ENCODE results near the gene TAPT1. TPM values are rescaled to one million over a fixed set of nuclear protein-coding genes. Genes with fewer than 3 reads are reported as not detected.

Gene TAPT1
- total and polyA plus RNA-seq, 8 donors = 7.3 to 27.7 (median 19.2) TPM

DNA sequence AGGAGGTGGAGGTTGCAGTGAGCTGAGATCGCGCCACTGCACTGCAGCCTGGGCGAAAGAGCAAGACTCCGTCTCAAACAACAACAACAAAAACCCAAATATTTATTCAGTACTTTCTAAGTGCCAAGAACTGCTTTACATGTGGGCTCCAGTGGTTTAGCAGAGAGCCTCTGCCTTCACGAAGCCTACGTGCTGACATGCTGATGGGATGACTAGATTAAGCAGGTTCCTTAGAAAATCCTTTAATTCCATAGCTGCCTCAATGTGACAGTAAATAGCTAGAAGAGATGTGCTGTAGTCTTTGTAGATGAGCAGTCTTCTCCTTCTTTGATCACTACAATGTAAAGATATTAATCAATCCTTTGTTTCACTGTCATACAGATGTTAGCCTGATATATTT is 49.6 kb downstream of the TAPT1 start:
- Histone ChIP-seq H3K4me1 (no peaks in the 10 kb centered on the region), H3K4me3 (no peak overlapping the region), H3K36me3 (peaks cover 0 to 9% (median 0%) of the 10 kb centered on the region in 3 donors), H3K27ac (no peak overlapping the region), H3K27me3 (no peaks in the 10 kb centered on the region), H3K9me3 (no peaks in the 10 kb centered on the region)
- ATAC-seq (no peak), DNase-seq (no peak), FAIRE-seq (no peak)
- intact Hi-C loops (cut with DNase I) = no loop called here
- WGBS, 2 donors = 96 to 97% methylated on average over 6 of the region's 6 CpGs
- no peak for TF ChIP-seq CTCF (IDR thresholded peaks at IDR 0.05)

- Histone ChIP-seq H3K36me3 (peaks cover 0 to 10% (median 0%) of the 10 kb centered on the region in 3 donors), H3K27ac (no peak overlapping the region), H3K9me3 (no peaks in the 10 kb centered on the region), H3K4me1 (no peaks in the 10 kb centered on the region), H3K4me3 (no peak overlapping the region), H3K27me3 (no peaks in the 10 kb centered on the region)
- no peak for DNase-seq
- TF ChIP-seq CTCF (IDR thresholded peaks at IDR 0.05) = no peak
- 57% methylated on average over 7 of the region's 7 CpGs for WGBS, 2 donors
- intact Hi-C loops (cut with DNase I) = no loop called here
- no peak for FAIRE-seq
- no peak for ATAC-seq
Observed at GRCh38 chr4:16171831-16172230, 54.4 kb downstream of the TAPT1 start.

DNA sequence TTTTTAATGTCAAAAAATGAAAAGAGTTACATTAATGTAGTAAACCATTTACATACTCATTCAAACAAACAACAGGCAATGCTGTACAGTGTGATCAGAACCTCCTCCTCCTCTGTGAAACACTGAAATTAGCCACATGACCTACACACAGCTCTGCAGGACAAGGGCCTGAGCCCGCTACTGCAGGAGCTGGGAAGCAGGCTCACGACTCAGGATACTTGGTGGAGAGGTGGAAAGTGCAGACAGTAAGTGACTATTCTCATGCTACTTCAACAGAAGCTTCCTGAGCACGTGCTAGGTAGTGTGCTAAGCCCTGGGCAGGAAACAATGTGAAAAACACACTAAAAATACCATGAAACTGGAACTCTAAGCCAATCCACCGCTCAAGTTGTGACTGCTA is 56.8 kb downstream of the TAPT1 start:
- no peaks in the 10 kb centered on the region for H3K9me3 ChIP-seq
- no peaks in the 10 kb centered on the region for H3K27me3 ChIP-seq
- no peaks in the 10 kb centered on the region for H3K4me1 ChIP-seq
- no peak for TF ChIP-seq CTCF (IDR thresholded peaks at IDR 0.05)
- intact Hi-C loops (cut with DNase I) = no loop called here
- FAIRE-seq = no peak
- no peak for DNase-seq
- no peak overlapping the region for H3K4me3 ChIP-seq
- no peak overlapping the region for H3K27ac ChIP-seq
- 86 to 91% methylated on average over 4 of the region's 4 CpGs for WGBS, 2 donors
- peaks cover 0 to 28% (median 0%) of the 10 kb centered on the region in 3 donors for H3K36me3 ChIP-seq
- ATAC-seq = no peak

DNA sequence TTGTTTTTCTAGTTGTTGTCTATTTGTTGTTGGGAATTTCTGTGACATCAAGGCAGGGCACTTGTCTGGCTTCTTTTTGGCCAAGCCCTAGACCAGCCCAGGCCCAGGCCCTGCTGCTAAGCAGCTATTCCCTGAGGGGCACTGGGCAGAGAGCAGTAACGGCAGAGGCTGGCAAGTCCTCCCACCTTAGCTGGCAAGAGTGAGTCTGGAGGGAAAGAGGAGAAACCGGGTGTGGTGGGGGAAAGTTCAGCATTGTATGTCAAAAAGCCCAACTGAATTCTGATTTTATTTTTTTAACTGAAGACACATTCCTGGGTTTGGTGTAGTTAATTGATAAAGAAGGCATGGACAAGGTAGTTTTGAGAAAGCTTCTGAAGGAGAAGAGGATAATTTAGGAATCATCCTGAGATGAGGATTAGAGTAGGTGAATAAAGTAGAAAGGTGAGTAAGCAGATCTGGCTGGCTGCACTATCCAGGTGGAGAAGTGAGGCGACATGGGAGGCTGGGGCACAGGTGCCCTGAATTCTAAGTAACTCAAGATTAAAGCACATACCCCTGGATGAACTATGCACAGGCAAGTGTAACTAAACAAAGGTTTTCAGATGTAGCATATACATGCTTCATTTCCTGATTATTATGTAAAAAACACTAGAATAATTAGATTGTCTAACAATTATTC is 57.4 kb downstream of the TAPT1 start:
- Histone ChIP-seq H3K4me1 (no peaks in the 10 kb centered on the region), H3K27me3 (no peaks in the 10 kb centered on the region), H3K9me3 (no peaks in the 10 kb centered on the region), H3K27ac (no peak overlapping the region), H3K4me3 (no peak overlapping the region), H3K36me3 (peaks cover 0 to 34% (median 0%) of the 10 kb centered on the region in 3 donors)
- ATAC-seq (no peak), DNase-seq (no peak), FAIRE-seq (no peak)
- WGBS, 2 donors = 61 to 82% methylated on average over 3 of the region's 3 CpGs
- no peak for TF ChIP-seq CTCF (IDR thresholded peaks at IDR 0.05)
- intact Hi-C loops (cut with DNase I) = no loop called here

- WGBS, 2 donors = 97% methylated on average over 8 of the region's 8 CpGs
- Histone ChIP-seq H3K4me3 (no peak overlapping the region), H3K27ac (no peak overlapping the region), H3K4me1 (no peaks in the 10 kb centered on the region), H3K27me3 (no peaks in the 10 kb centered on the region), H3K36me3 (peaks cover 0 to 40% (median 3%) of the 10 kb centered on the region in 3 donors), H3K9me3 (no peaks in the 10 kb centered on the region)
- FAIRE-seq = no peak
- no peak for DNase-seq
- ATAC-seq = no peak
- intact Hi-C loops (cut with DNase I) = no loop called here
- no peak for TF ChIP-seq CTCF (IDR thresholded peaks at IDR 0.05)
Observed at GRCh38 chr4:16168144-16168543, 58.1 kb downstream of the TAPT1 start.

Data from pancreas (tissue), 10 donors.